ENCODE results near the gene CA14. TPM values are rescaled to one million over a fixed set of nuclear protein-coding genes. Genes with fewer than 3 reads are reported as not detected.

The CA14 gene
- total and polyA plus RNA-seq, 7 experiments from 2014 or later = 0.35 to 1.7 TPM; not detected in 5

- Mint-ChIP-seq H3K9me3 (peaks cover 0 to 4% (median 0%) of the 10 kb centered on the region in 11 donors), H3K27me3 (peaks cover 0 to 13% (median 0%) of the 10 kb centered on the region in 5 donors), H3K27ac (peak overlapping the region in 4 of 9 donors; percentile 1 to 93 (median 24)), H3K4me1 (peaks cover 20 to 36% (median 32%) of the 10 kb centered on the region in 7 donors), H3K4me3 (peak overlapping the region in 9 of 10 donors; percentile 10 to 98 (median 75)), H3K36me3 (peaks cover 0 to 9% (median 8%) of the 10 kb centered on the region in 5 donors)
- no peak overlapping the region for H3K4me3 ChIP-seq (ENCODE audit: low read length)
- H3K27ac ChIP-seq (ENCODE audit: low read depth, low read length) = no peak overlapping the region
- no peaks in the 10 kb centered on the region for H3K27me3 ChIP-seq (ENCODE audit: control insufficient read depth in 2 of 2, insufficient read depth in 2 of 2, low read length in 2 of 2)
- ATAC-seq = no peak
- peaks cover 11 to 23% of the 10 kb centered on the region in 2 donors for H3K4me1 ChIP-seq (ENCODE audit: control insufficient read depth in 2 of 2, insufficient read depth in 2 of 2, low read length in 2 of 2)
- DNase-seq = no peak
- no peaks in the 10 kb centered on the region for H3K36me3 ChIP-seq (ENCODE audit: control insufficient read depth in 2 of 3, insufficient read depth in 3 of 3, low read length in 3 of 3)
- H3K9me3 ChIP-seq (ENCODE audit: control insufficient read depth in 2 of 3, low read length in 3 of 3) = no peaks in the 10 kb centered on the region
- POLR2A ChIA-PET = interaction anchor here (0.6 to 2.1 kb wide), 5 partner anchors 10 to 393 kb away, joined by 3 to 19 read pairs (median 3); partner anchors contain the start of gene APH1A
- CTCF ChIA-PET = interaction anchor here (0.7 kb wide), 1 partner anchor 856 kb away, joined by 4 read pairs; no protein-coding TSS in a partner anchor
- intact Hi-C loops (cut with micrococcal nuclease) = loop anchor here in 1 of 2 donors (5.0 kb wide), 1 partner anchor 318 kb away; no protein-coding TSS in a partner anchor
Observed at GRCh38 chr1:150280138-150280707, 22.6 kb downstream of the CA14 start.

GRCh38 chr1:150281221-150281757 lies 23.7 kb downstream of the CA14 start:
- Mint-ChIP-seq H3K9me3 (peaks cover 0 to 4% (median 0%) of the 10 kb centered on the region in 11 donors), H3K4me3 (peak overlapping the region; percentile 84 to 98 (median 94)), H3K27ac (peak overlapping the region; percentile 80 to 98 (median 91)), H3K27me3 (peaks cover 0 to 13% (median 0%) of the 10 kb centered on the region in 5 donors), H3K36me3 (peaks cover 0 to 8% (median 4%) of the 10 kb centered on the region in 5 donors), H3K4me1 (peaks cover 20 to 36% (median 32%) of the 10 kb centered on the region in 7 donors)
- H3K4me1 ChIP-seq (ENCODE audit: control insufficient read depth in 2 of 2, insufficient read depth in 2 of 2, low read length in 2 of 2) = peaks cover 11 to 23% of the 10 kb centered on the region in 2 donors
- ChIA-PET POLR2A (interaction anchor here (0.7 to 2.1 kb wide), 6 partner anchors 8 to 438 kb away, joined by 3 to 19 read pairs (median 3); partner anchors contain the start of genes APH1A and C1orf54), CTCF (interaction anchor here (0.7 to 1.2 kb wide), 7 partner anchors 10 to 144 kb away, joined by 3 to 7 read pairs (median 3); partner anchors contain the start of gene CA14)
- ATAC-seq (peak; percentile 50), DNase-seq (peak in 7 of 9 donors; percentile 38 to 60 (median 49))
- no peaks in the 10 kb centered on the region for H3K9me3 ChIP-seq (ENCODE audit: control insufficient read depth in 2 of 3, low read length in 3 of 3)
- H3K4me3 ChIP-seq (ENCODE audit: low read length) = peak overlapping the region; percentile 58
- H3K27ac ChIP-seq (ENCODE audit: low read depth, low read length) = peak overlapping the region; percentile 52
- no peaks in the 10 kb centered on the region for H3K36me3 ChIP-seq (ENCODE audit: control insufficient read depth in 2 of 3, insufficient read depth in 3 of 3, low read length in 3 of 3)
- intact Hi-C loops (cut with micrococcal nuclease) = loop anchor here (1.0 to 5.0 kb wide), 7 partner anchors 12 to 319 kb away; partner anchors contain the start of genes ANP32E (in 1 of the 2) and APH1A (in 1 of the 2)
- no peaks in the 10 kb centered on the region for H3K27me3 ChIP-seq (ENCODE audit: control insufficient read depth in 2 of 2, insufficient read depth in 2 of 2, low read length in 2 of 2)

- Histone ChIP-seq H3K9me3 (ENCODE audit: control insufficient read depth in 2 of 3, low read length in 3 of 3) (no peaks in the 10 kb centered on the region), H3K4me3 (ENCODE audit: low read length) (peak within 1 kb of the TSS; percentile 58), H3K36me3 (ENCODE audit: control insufficient read depth in 2 of 3, insufficient read depth in 3 of 3, low read length in 3 of 3) (no peaks in the 10 kb centered on the region), H3K27ac (ENCODE audit: low read depth, low read length) (peak within 1 kb of the TSS; percentile 52), H3K4me1 (ENCODE audit: control insufficient read depth in 2 of 2, insufficient read depth in 2 of 2, low read length in 2 of 2) (peaks cover 11 to 23% of the 10 kb centered on the region in 2 donors), H3K27me3 (ENCODE audit: control insufficient read depth in 2 of 2, insufficient read depth in 2 of 2, low read length in 2 of 2) (no peaks in the 10 kb centered on the region)
- ATAC-seq = peak; percentile 95
- ChIA-PET CTCF (interaction anchor here (0.7 to 1.2 kb wide), 7 partner anchors 11 to 144 kb away, joined by 3 to 7 read pairs (median 3); partner anchors contain the start of gene CA14), POLR2A (interaction anchor here (0.5 to 2.1 kb wide), 9 partner anchors 9 to 438 kb away, joined by 3 to 19 read pairs (median 3); partner anchors contain the start of genes APH1A and C1orf54)
- DNase-seq = peak; percentile 34 to 88 (median 82)
- Mint-ChIP-seq H3K4me1 (peaks cover 20 to 36% (median 32%) of the 10 kb centered on the region in 7 donors), H3K27ac (peak within 1 kb of the TSS; percentile 80 to 98 (median 91)), H3K27me3 (peaks cover 0 to 13% (median 0%) of the 10 kb centered on the region in 5 donors), H3K36me3 (peaks cover 0 to 5% (median 1%) of the 10 kb centered on the region in 5 donors), H3K4me3 (peak within 1 kb of the TSS; percentile 84 to 98 (median 94)), H3K9me3 (peaks cover 0 to 4% (median 0%) of the 10 kb centered on the region in 11 donors)
- intact Hi-C loops (cut with micrococcal nuclease) = loop anchor here (1.0 to 5.0 kb wide), 10 partner anchors 11 to 320 kb away; partner anchors contain the start of genes ANP32E (in 2 of the 2), APH1A (in 2 of the 2), PRPF3 (in 2 of the 2) and MRPS21 (in 1 of the 2)
Observed at GRCh38 chr1:150281758-150282557, 24.4 kb downstream of the CA14 start, which contains the start of gene CIART. Gene CIART, plus strand, starts transcription at chr1:150282554. Its CDS starts 714 bp downstream, at chr1:150283268.

GRCh38 chr1:150282558-150282958 lies 25.0 kb downstream of the CA14 start:
- ChIA-PET POLR2A (interaction anchor here (0.5 to 2.1 kb wide), 6 partner anchors 14 to 350 kb away, joined by 3 to 19 read pairs (median 4); partner anchors contain the start of gene APH1A), CTCF (no interaction called here)
- Histone ChIP-seq H3K4me1 (ENCODE audit: control insufficient read depth in 2 of 2, insufficient read depth in 2 of 2, low read length in 2 of 2) (peaks cover 11 to 23% of the 10 kb centered on the region in 2 donors), H3K4me3 (ENCODE audit: low read length) (peak overlapping the region; percentile 58), H3K27me3 (ENCODE audit: control insufficient read depth in 2 of 2, insufficient read depth in 2 of 2, low read length in 2 of 2) (no peaks in the 10 kb centered on the region), H3K27ac (ENCODE audit: low read depth, low read length) (no peak overlapping the region), H3K9me3 (ENCODE audit: control insufficient read depth in 2 of 3, low read length in 3 of 3) (no peaks in the 10 kb centered on the region), H3K36me3 (ENCODE audit: control insufficient read depth in 2 of 3, insufficient read depth in 3 of 3, low read length in 3 of 3) (no peaks in the 10 kb centered on the region)
- Mint-ChIP-seq H3K36me3 (peaks cover 0 to 4% (median 0%) of the 10 kb centered on the region in 5 donors), H3K4me1 (peaks cover 20 to 36% (median 32%) of the 10 kb centered on the region in 7 donors), H3K9me3 (peaks cover 0 to 4% (median 0%) of the 10 kb centered on the region in 11 donors), H3K27me3 (peaks cover 0 to 13% (median 0%) of the 10 kb centered on the region in 5 donors), H3K4me3 (peak overlapping the region; percentile 84 to 98 (median 94)), H3K27ac (peak overlapping the region; percentile 80 to 98 (median 91))
- ATAC-seq (no peak), DNase-seq (no peak)
- intact Hi-C loops (cut with micrococcal nuclease) = loop anchor here (1.0 to 5.0 kb wide), 6 partner anchors 11 to 320 kb away; partner anchors contain the start of genes PRPF3 (in 2 of the 2), ANP32E (in 1 of the 2), APH1A (in 1 of the 2) and MRPS21 (in 1 of the 2)

GRCh38 chr1:150283260-150283659 lies 25.7 kb downstream of the CA14 start:
- Mint-ChIP-seq H3K27me3 (peaks cover 0 to 13% (median 0%) of the 10 kb centered on the region in 5 donors), H3K4me3 (peak overlapping the region in 5 of 10 donors; percentile 22 to 98 (median 58)), H3K9me3 (peaks cover 0 to 4% (median 0%) of the 10 kb centered on the region in 11 donors), H3K36me3 (peaks cover 0 to 4% (median 0%) of the 10 kb centered on the region in 5 donors), H3K27ac (peak overlapping the region in 5 of 9 donors; percentile 1 to 92 (median 80)), H3K4me1 (peaks cover 20 to 36% (median 32%) of the 10 kb centered on the region in 7 donors)
- DNase-seq = no peak
- POLR2A ChIA-PET = interaction anchor here (1.3 kb wide), 1 partner anchor 28 kb away, joined by 5 read pairs; no protein-coding TSS in a partner anchor
- H3K27ac ChIP-seq (ENCODE audit: low read depth, low read length) = no peak overlapping the region
- no peak for ATAC-seq
- H3K4me3 ChIP-seq (ENCODE audit: low read length) = no peak overlapping the region
- no peaks in the 10 kb centered on the region for H3K36me3 ChIP-seq (ENCODE audit: control insufficient read depth in 2 of 3, insufficient read depth in 3 of 3, low read length in 3 of 3)
- intact Hi-C loops (cut with micrococcal nuclease) = loop anchor here in 1 of 2 donors (5.0 kb wide), 1 partner anchor 321 kb away; no protein-coding TSS in a partner anchor
- H3K9me3 ChIP-seq (ENCODE audit: control insufficient read depth in 2 of 3, low read length in 3 of 3) = no peaks in the 10 kb centered on the region
- H3K4me1 ChIP-seq (ENCODE audit: control insufficient read depth in 2 of 2, insufficient read depth in 2 of 2, low read length in 2 of 2) = peaks cover 11 to 23% of the 10 kb centered on the region in 2 donors
- CTCF ChIA-PET = no interaction called here
- H3K27me3 ChIP-seq (ENCODE audit: control insufficient read depth in 2 of 2, insufficient read depth in 2 of 2, low read length in 2 of 2) = no peaks in the 10 kb centered on the region
